Prostate gland (tissue), 2 donors: ENCODE data around the gene WNT3. TPM values are rescaled to one million over a fixed set of nuclear protein-coding genes. Genes with fewer than 3 reads are reported as not detected.

Source experiments
- DNase-seq: peaks from one replicate; pipeline ENCODE4 v3.0.0-alpha.2; 2019; ENCODE audit warnings: low spot score
- H3K27ac ChIP-seq, 2 donors: fragments of 200-600 bp; sonication (generic); 2 replicates each; pipeline ENCODE4 v1.5.1; 2017 to 2019
- H3K27me3 ChIP-seq: fragments of 200-600 bp; sonication (generic); replicated peaks from 2 replicates; pipeline ENCODE4 v1.5.1; 2019; ENCODE audit not compliant: insufficient read depth
- H3K36me3 ChIP-seq, 2 donors: fragments of 200-600 bp; sonication (generic); 1 replicate in 1 of 2; 2 replicates in 1 of 2; pipeline versions ENCODE4 v1.5.1 to v1.8.1; 2017 to 2019
- H3K4me1 ChIP-seq: fragments of 200-600 bp; sonication (generic); replicated peaks from 2 replicates; pipeline ENCODE4 v1.5.1; 2019
- H3K4me3 ChIP-seq, 2 donors: fragments of 200-600 bp; sonication (generic); 2 replicates each; pipeline ENCODE4 v1.5.1; 2017 to 2019
- H3K9me3 ChIP-seq: fragments of 200-600 bp; sonication (generic); 2 replicates; pipeline ENCODE4 v1.5.1; 2017
- POLR2A ChIP-seq: fragments of 450-650 bp; IDR thresholded peaks from one replicate; pipeline ENCODE4 v1.6.1; 2016; ENCODE audit warnings: antibody characterized with exemption, mild to moderate bottlenecking
- POLR2AphosphoS5 ChIP-seq: sonication (generic); formaldehyde crosslinking; IDR thresholded peaks from one replicate; pipeline ENCODE4 v1.6.1; 2017; ENCODE audit warnings: antibody characterized with exemption
- WGBS: methylation state at CpG from one replicate; pipeline ENCODE4 v1.1.5; 2018; 5-methylcytosine and 5-hydroxymethylcytosine counted together
- intact Hi-C: fragments of 100-400 bp; cut with DNase I; formaldehyde crosslinking; loops from one replicate; pipeline ENCODE4 v1.14.2; 2022
- total RNA-seq, 2 donors: library from RNA; depleted of rRNA; stranded (reverse); fragments of >200 nt; gene quantifications; one replicate each; pipeline ENCODE4 v1.1.0, GENCODE V29; 2016
- TF ChIP-seq, protein P1 (sequence below), 4 experiments: fragments of 200-600 bp in 2 of 4; fragments of 450-650 bp in 2 of 4; sonication (generic) in 2 of 4; IDR thresholded peaks; 1 replicate in 3 of 4; 2 replicates in 1 of 4; pipeline ENCODE4 v1.5.1; 2016 to 2019; ENCODE audit warnings: antibody characterized with exemption in 4 of 4, mild to moderate bottlenecking in 2 of 4, moderate library complexity in 2 of 4

WNT3 gene
- total RNA-seq, 2 donors from 2014 or later, result 2.0 to 7.7 TPM

DNA sequence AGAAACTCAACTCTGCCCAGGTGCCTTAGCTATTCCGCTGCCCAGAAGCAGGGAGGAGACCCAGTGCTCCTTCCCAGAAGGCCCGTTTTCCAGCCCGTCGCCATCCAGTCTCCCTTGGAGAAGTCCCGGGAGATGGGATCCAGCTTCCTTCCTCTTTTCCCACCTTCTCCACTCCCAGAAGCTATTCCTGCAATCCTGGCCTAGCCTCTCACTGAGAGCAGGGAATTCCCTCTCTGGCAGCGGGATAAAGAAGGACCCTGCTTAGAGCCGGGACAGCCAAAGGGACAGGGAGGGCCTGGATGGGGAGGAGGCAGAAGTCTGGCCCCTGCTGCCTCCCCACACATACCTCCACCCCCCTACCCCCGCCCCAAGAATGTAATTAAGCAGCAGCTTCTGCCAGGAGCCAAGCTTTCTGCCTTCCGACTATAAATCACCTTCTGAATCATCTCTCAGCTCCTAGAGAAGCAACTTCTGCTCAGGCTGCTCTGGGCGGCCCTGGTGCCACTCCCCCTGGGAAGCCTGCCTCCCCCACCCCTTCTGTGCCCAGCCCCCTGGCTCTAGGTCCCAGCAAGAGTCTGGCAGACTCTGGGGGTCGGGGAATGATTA is 6.4 kb downstream of the WNT3 start:
- Histone ChIP-seq H3K27ac (no peak overlapping the region), H3K4me3 (no peak overlapping the region), H3K4me1 (no peaks in the 10 kb centered on the region), H3K36me3 (no peaks in the 10 kb centered on the region), H3K27me3 (no peaks in the 10 kb centered on the region), H3K9me3 (no peaks in the 10 kb centered on the region)
- intact Hi-C loops, result no loop called here
- WGBS, result 13% methylated on average over 11 of the region's 11 CpGs
- DNase-seq, result no peak
- TF ChIP-seq POLR2A (no peak), POLR2AphosphoS5 (no peak)
- TF ChIP-seq, protein P1, sequence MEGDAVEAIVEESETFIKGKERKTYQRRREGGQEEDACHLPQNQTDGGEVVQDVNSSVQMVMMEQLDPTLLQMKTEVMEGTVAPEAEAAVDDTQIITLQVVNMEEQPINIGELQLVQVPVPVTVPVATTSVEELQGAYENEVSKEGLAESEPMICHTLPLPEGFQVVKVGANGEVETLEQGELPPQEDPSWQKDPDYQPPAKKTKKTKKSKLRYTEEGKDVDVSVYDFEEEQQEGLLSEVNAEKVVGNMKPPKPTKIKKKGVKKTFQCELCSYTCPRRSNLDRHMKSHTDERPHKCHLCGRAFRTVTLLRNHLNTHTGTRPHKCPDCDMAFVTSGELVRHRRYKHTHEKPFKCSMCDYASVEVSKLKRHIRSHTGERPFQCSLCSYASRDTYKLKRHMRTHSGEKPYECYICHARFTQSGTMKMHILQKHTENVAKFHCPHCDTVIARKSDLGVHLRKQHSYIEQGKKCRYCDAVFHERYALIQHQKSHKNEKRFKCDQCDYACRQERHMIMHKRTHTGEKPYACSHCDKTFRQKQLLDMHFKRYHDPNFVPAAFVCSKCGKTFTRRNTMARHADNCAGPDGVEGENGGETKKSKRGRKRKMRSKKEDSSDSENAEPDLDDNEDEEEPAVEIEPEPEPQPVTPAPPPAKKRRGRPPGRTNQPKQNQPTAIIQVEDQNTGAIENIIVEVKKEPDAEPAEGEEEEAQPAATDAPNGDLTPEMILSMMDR (IDR thresholded peaks at IDR 0.05), result no peak

DNA sequence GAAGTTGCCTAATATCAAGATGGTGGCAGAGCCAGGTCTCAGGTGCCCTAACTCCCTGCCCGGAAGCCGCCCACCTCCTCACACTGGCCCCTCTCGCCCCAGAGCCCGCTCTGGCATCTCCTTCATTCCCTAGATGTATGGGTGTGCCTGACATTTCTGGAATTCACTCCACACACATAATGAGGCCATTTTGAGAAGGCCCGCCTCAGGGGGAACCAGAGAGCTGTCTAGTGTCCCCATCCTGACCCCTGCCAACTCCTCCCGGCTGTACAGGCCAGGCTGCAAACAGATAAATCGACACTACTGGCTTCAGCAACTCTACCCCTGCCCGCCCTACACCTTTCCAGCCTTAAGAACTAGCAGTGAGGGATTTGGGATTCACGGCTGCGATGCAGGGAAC is 7.7 kb downstream of the WNT3 start:
- Histone ChIP-seq H3K4me1 (no peaks in the 10 kb centered on the region), H3K9me3 (no peaks in the 10 kb centered on the region), H3K4me3 (no peak overlapping the region), H3K27ac (no peak overlapping the region), H3K27me3 (no peaks in the 10 kb centered on the region), H3K36me3 (no peaks in the 10 kb centered on the region)
- intact Hi-C loops, result no loop called here
- WGBS, result 84% methylated on average over 10 of the region's 10 CpGs
- TF ChIP-seq POLR2AphosphoS5, result no peak
- no peak for TF ChIP-seq POLR2A
- TF ChIP-seq, protein P1 (IDR thresholded peaks at IDR 0.05), result no peak
- DNase-seq, result no peak

DNA sequence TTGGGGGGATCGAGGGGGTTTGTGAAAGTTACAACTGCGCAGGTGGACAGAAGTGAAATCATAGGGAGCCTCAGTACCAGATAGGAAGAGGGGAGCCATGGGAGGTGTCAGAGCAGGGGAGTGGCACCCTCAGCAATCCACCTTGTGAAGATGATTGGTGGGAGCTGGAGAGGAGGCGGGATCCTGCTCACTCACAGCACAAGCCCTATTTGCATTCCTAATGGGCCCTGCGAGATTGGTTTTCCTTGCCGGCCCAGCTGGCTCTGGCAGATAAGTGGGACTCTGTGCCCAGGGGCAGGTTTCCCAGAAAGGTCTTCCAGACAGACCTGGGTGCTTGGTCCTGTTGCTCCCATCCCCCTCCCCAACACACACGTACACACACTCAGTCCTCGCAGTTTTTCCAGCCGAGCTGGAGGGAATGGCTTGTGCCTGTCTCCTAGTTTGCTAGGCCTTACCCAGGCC is 9.4 kb downstream of the WNT3 start:
- Histone ChIP-seq H3K36me3 (no peaks in the 10 kb centered on the region), H3K27me3 (no peaks in the 10 kb centered on the region), H3K4me3 (no peak overlapping the region), H3K4me1 (no peaks in the 10 kb centered on the region), H3K27ac (no peak overlapping the region), H3K9me3 (no peaks in the 10 kb centered on the region)
- intact Hi-C loops, result no loop called here
- TF ChIP-seq, protein P1 (IDR thresholded peaks at IDR 0.05), result no peak
- TF ChIP-seq POLR2AphosphoS5 (no peak), POLR2A (no peak)
- DNase-seq, result no peak
- 83% methylated on average over 8 of the region's 8 CpGs for WGBS

DNA sequence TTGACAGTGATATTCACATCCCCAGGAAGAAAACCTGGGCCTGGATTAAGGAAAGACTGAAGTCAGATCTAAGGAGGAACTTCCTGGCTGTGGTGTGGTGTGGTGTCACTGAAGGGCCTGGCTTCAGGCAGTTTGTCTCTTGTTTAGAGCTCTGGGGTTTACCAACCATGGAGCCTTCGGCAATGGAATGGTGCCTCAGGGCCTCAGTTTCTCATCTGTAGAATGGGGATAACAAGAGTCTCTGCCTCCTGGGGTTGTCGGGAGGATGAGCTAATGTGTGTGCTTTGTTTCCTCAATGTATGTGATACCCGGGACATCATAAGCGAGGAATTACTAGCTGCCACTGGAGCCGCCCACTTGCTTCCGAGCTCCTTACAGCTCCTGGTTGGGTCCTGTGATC is 12.7 kb downstream of the WNT3 start:
- 94% methylated on average over 6 of the region's 6 CpGs for WGBS
- DNase-seq, result no peak

More for the DNA sequence above, 12.7 kb downstream of the WNT3 start:
- no peak overlapping the region for H3K4me3 ChIP-seq
- intact Hi-C loops, result no loop called here
- no peaks in the 10 kb centered on the region for H3K27me3 ChIP-seq
- no peaks in the 10 kb centered on the region for H3K4me1 ChIP-seq
- no peaks in the 10 kb centered on the region for H3K36me3 ChIP-seq
- TF ChIP-seq, protein P1 (IDR thresholded peaks at IDR 0.05), result no peak
- no peak for TF ChIP-seq POLR2AphosphoS5
- no peak for TF ChIP-seq POLR2A
- no peak overlapping the region for H3K27ac ChIP-seq
- H3K9me3 ChIP-seq, result no peaks in the 10 kb centered on the region
